HL-60 (cell line): ENCODE results near the gene USP53.

Source experiments
- CTCF ChIP-seq: IDR thresholded peaks from one replicate; pipeline ENCODE4 v1.5.1; 2011; ENCODE audit warnings: low read length, control low read depth, inconsistent platforms; ENCODE audit not compliant: insufficient read depth
- GABPA ChIP-seq: IDR thresholded peaks from 2 replicates; pipeline ENCODE4 v1.6.1; 2012; ENCODE audit warnings: low read depth
- POLR2AphosphoS5 ChIP-seq: IDR thresholded peaks from 2 replicates; pipeline ENCODE4 v1.6.1; 2012; ENCODE audit warnings: low read depth
- SPI1 ChIP-seq: IDR thresholded peaks from 2 replicates; pipeline ENCODE4 v1.6.1; 2012; ENCODE audit warnings: low read depth, mild to moderate bottlenecking, borderline replicate concordance

- TF ChIP-seq CTCF (no peak), SPI1 (no peak), GABPA (no peak), POLR2AphosphoS5 (no peak)
Measured at GRCh38 chr4:119296356-119296755, 83.8 kb downstream of the USP53 start.
